GM11168 (cell line): Measurements from ENCODE around the gene GPR84.

Experiments
- in situ Hi-C: fragments of 300-500 bp; cut with MboI; formaldehyde crosslinking; loops from one replicate; pipeline ENCODE4 v1.12.0; 2022; ENCODE audit warnings: low sequenced_read_pairs; ENCODE audit not compliant: unreplicated experiment

The GPR84 gene

GRCh38 chr12:54364413-54364812 lies at the start of gene GPR84:
Gene GPR84 (minus strand): TSS chr12:54364486. CDS start chr12:54363851, 635 bp downstream.
- in situ Hi-C loops = loop anchor here (5.0 kb wide), 2 partner anchors 72 to 147 kb away; no protein-coding TSS in a partner anchor

- in situ Hi-C loops = no loop called here
Observed at GRCh38 chr12:54413284-54414190, 49.3 kb upstream of the GPR84 start.

GRCh38 chr12:54412786-54413185 lies 48.5 kb upstream of the GPR84 start:
- in situ Hi-C loops = no loop called here

- in situ Hi-C loops = no loop called here
Observed at GRCh38 chr12:54412348-54412747, 48.1 kb upstream of the GPR84 start.

GRCh38 chr12:54411391-54412241 lies 47.3 kb upstream of the GPR84 start:
- in situ Hi-C loops = no loop called here

- in situ Hi-C loops = no loop called here
Observed at GRCh38 chr12:54409267-54409666, 45.0 kb upstream of the GPR84 start.

GRCh38 chr12:54407183-54407905 lies 43.1 kb upstream of the GPR84 start:
- in situ Hi-C loops = no loop called here

- in situ Hi-C loops = no loop called here
Observed at GRCh38 chr12:54405573-54405972, 41.3 kb upstream of the GPR84 start.

GRCh38 chr12:54405106-54405505 lies 40.8 kb upstream of the GPR84 start:
- in situ Hi-C loops = no loop called here

GRCh38 chr12:54404061-54405004 lies 40.0 kb upstream of the GPR84 start:
- in situ Hi-C loops = loop anchor here (5.0 kb wide), 1 partner anchor 33 kb away; no protein-coding TSS in a partner anchor

GRCh38 chr12:54401119-54401518 lies 36.8 kb upstream of the GPR84 start:
- in situ Hi-C loops = loop anchor here (5.0 kb wide), 1 partner anchor 36 kb away; no protein-coding TSS in a partner anchor

GRCh38 chr12:54398995-54399793 lies 34.9 kb upstream of the GPR84 start:
- in situ Hi-C loops = no loop called here

GRCh38 chr12:54398218-54398617 lies 33.9 kb upstream of the GPR84 start:
- in situ Hi-C loops = no loop called here

- in situ Hi-C loops = no loop called here
Observed at GRCh38 chr12:54397157-54397556, 32.9 kb upstream of the GPR84 start.

- in situ Hi-C loops = no loop called here
Observed at GRCh38 chr12:54395545-54395944, 31.3 kb upstream of the GPR84 start.

- in situ Hi-C loops = no loop called here
Observed at GRCh38 chr12:54394986-54395385, 30.7 kb upstream of the GPR84 start.

GRCh38 chr12:54394281-54394719 lies 30.0 kb upstream of the GPR84 start:
- in situ Hi-C loops = no loop called here

- in situ Hi-C loops = no loop called here
Observed at GRCh38 chr12:54393743-54394142, 29.5 kb upstream of the GPR84 start.
